Hepatocyte (in vitro differentiated cells): ENCODE results near the gene OLFM2. TPM values are rescaled to one million over a fixed set of nuclear protein-coding genes. Genes with fewer than 3 reads are reported as not detected.

Experiments
- DNase-seq: peaks from one replicate; pipeline ENCODE4 v3.0.0-alpha.2; 2016; ENCODE audit warnings: low spot score
- H2AFZ ChIP-seq: fragments of 200-600 bp; sonication (generic); 2 replicates; pipeline ENCODE4 v1.6.0; 2016; ENCODE audit warnings: antibody characterized with exemption, mild to moderate bottlenecking
- H3K27ac ChIP-seq: fragments of 200-600 bp; sonication (generic); 2 replicates; pipeline ENCODE4 v1.5.1; 2016; ENCODE audit warnings: mild to moderate bottlenecking
- H3K27me3 ChIP-seq: fragments of 200-600 bp; sonication (generic); 2 replicates; pipeline ENCODE4 v1.6.1; 2016
- H3K36me3 ChIP-seq: fragments of 200-600 bp; sonication (generic); replicated peaks from 2 replicates; pipeline ENCODE4 v1.5.1; 2016; ENCODE audit warnings: low read depth; ENCODE audit not compliant: insufficient read depth
- H3K4me1 ChIP-seq: fragments of 200-600 bp; sonication (generic); 2 replicates; pipeline ENCODE4 v1.5.1; 2016; ENCODE audit warnings: mild to moderate bottlenecking, moderate library complexity; ENCODE audit not compliant: insufficient read depth
- H3K4me2 ChIP-seq: fragments of 200-600 bp; sonication (generic); 2 replicates; pipeline ENCODE4 v1.6.0; 2016
- H3K4me3 ChIP-seq: fragments of 200-600 bp; sonication (generic); 2 replicates; pipeline ENCODE4 v1.5.1; 2016; ENCODE audit warnings: mild to moderate bottlenecking
- H3K79me2 ChIP-seq: fragments of 200-600 bp; sonication (generic); 2 replicates; pipeline ENCODE4 v1.6.0; 2017; ENCODE audit warnings: mild to moderate bottlenecking
- H3K9me2 ChIP-seq: fragments of 200-600 bp; sonication (generic); replicated peaks from 2 replicates; pipeline ENCODE4 v1.6.0; 2017; ENCODE audit warnings: mild to moderate bottlenecking; ENCODE audit not compliant: insufficient read depth
- H3K9me3 ChIP-seq: fragments of 200-600 bp; sonication (generic); 2 replicates; pipeline ENCODE4 v1.5.1; 2016; ENCODE audit warnings: low read depth, mild to moderate bottlenecking
- H4K20me1 ChIP-seq: fragments of 200-600 bp; sonication (generic); 2 replicates; pipeline ENCODE4 v1.6.0; 2016; ENCODE audit warnings: mild to moderate bottlenecking; ENCODE audit not compliant: insufficient read depth, poor library complexity, severe bottlenecking
- CTCF ChIP-seq: fragments of 200-600 bp; sonication (generic); IDR thresholded peaks from 2 replicates; pipeline ENCODE4 v1.5.1; 2016; ENCODE audit warnings: antibody characterized with exemption, mild to moderate bottlenecking; ENCODE audit not compliant: poor library complexity
- EZH2 ChIP-seq: fragments of 200-600 bp; sonication (generic); IDR thresholded peaks from 2 replicates; pipeline ENCODE4 v1.6.1; 2016; ENCODE audit warnings: antibody characterized with exemption, mild to moderate bottlenecking, borderline replicate concordance
- EZH2phosphoT487 ChIP-seq: fragments of 200-600 bp; sonication (generic); IDR thresholded peaks from one replicate; pipeline ENCODE4 v1.6.1; 2018; ENCODE audit warnings: antibody characterized with exemption, mild to moderate bottlenecking, low read depth, moderate library complexity; ENCODE audit not compliant: unreplicated experiment, severe bottlenecking
- WGBS: methylation state at CpG from one replicate; pipeline ENCODE4 v1.1.6; 2016; ENCODE audit warnings: low lambda C conversion rate; ENCODE audit errors: missing lambda C conversion rate; 5-methylcytosine and 5-hydroxymethylcytosine counted together
- polyA plus RNA-seq: library from polyadenylated mRNA; unstranded; fragments of >200 nt; fragmentation: Nextera tagmentation; extraction: Ambion mirVana; gene quantifications from 2 replicates; pipeline ENCODE4 v1.2.1, GENCODE V29; 2016
- small RNA-seq: library from RNA; depleted of rRNA; stranded (forward); fragments of <200 nt; gene quantifications from one replicate; pipeline ENCODE3, GENCODE V24; 2014
- total RNA-seq: library from RNA; depleted of rRNA; stranded (reverse); fragments of >200 nt; gene quantifications from 2 replicates; pipeline ENCODE4 v1.2.3, GENCODE V29; 2014

OLFM2 gene
- total and polyA plus RNA-seq, 2 experiments from 2014 or later: 33.1 to 36.5 TPM

DNA sequence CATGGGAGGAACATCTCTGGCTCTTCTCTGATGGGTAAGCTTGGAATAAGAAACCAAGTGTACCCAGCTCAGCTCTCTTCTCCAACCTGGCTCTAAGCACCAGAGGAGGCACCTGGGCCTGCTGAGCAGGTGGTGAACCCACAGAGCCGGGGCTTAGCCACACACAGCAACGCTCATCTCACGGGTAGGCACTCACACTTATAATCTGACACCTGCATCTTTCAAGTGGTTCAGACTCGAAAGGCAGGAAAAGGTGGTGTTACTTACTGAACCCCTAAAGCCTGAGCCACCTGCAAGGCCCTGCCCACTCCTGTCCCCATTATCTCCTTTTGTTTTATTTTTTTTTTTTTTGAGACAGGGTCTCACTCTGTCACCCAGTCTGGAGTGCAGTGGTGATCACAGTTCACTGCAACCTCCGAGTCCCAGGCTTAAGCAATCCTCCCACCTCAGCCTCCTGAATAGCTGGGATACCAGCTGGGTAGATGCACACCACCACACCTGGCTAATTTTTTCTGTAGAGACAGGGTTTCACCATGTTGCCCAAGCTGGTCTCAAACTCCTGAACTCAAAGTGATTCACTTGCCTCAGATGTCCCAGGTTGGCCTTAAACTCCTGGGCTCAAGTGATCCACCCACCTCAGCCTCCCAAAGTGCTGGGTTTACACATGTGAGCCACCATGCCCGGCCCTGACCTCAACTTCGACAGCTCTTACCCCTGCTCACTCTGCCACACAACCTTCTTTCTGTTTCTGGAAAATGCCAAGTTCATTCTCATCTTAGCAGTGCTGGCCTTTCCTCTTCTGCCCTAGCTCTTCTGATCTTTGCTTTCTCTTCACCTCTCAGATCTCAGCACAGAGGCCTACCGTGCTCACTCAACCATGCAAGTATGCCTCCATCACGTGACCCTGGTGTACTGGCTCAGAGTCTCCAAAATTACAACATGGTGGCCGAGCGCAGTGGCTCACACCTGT lies 127.2 kb downstream of the OLFM2 start:
- no peak for TF ChIP-seq EZH2
- TF ChIP-seq CTCF: no peak
- TF ChIP-seq EZH2phosphoT487: no peak
- H3K27me3 ChIP-seq: no peaks in the 10 kb centered on the region
- no peaks in the 10 kb centered on the region for H3K9me3 ChIP-seq
- H3K27ac ChIP-seq: no peak overlapping the region
- peaks cover 15% of the 10 kb centered on the region for H3K79me2 ChIP-seq
- H3K4me1 ChIP-seq: no peaks in the 10 kb centered on the region
- no peak overlapping the region for H2AFZ ChIP-seq
- H3K4me3 ChIP-seq: no peak overlapping the region
- WGBS: 97% methylated on average over 11 of the region's 11 CpGs
- no peaks in the 10 kb centered on the region for H4K20me1 ChIP-seq
- DNase-seq: no peak
- H3K4me2 ChIP-seq: no peak overlapping the region
- H3K36me3 ChIP-seq: no peaks in the 10 kb centered on the region
- no peaks in the 10 kb centered on the region for H3K9me2 ChIP-seq

- Histone ChIP-seq H4K20me1 (no peaks in the 10 kb centered on the region), H3K27me3 (no peaks in the 10 kb centered on the region), H3K79me2 (no peaks in the 10 kb centered on the region), H3K4me2 (no peak overlapping the region), H3K9me3 (no peaks in the 10 kb centered on the region), H3K4me1 (no peaks in the 10 kb centered on the region), H3K9me2 (no peaks in the 10 kb centered on the region), H2AFZ (no peak overlapping the region), H3K27ac (no peak overlapping the region), H3K4me3 (no peak overlapping the region), H3K36me3 (no peaks in the 10 kb centered on the region)
- no peak for TF ChIP-seq CTCF
- no peak for TF ChIP-seq EZH2
- TF ChIP-seq EZH2phosphoT487: no peak
- 93% methylated on average over 3 of the region's 3 CpGs for WGBS
- no peak for DNase-seq
Observed at GRCh38 chr19:9806803-9807202, 129.5 kb downstream of the OLFM2 start.

Small RNA genes lying within 50 kb of the gene (small RNA-seq; reads per million reads assigned to genes)
- not detected for gene RF00156

Other genes starting within 250 kb of the OLFM2 start
- 26.0 and 28.4 TPM in 2 replicates for gene ZNF846, start 167.8 kb downstream of the OLFM2 start, total RNA-seq
- gene ZNF846, start 167.8 kb downstream of the OLFM2 start, polyA plus RNA-seq: 16.9 and 23.3 TPM in 2 replicates
- gene FBXL12, start 117.4 kb downstream of the OLFM2 start, total RNA-seq: 28.1 and 33.1 TPM in 2 replicates
- gene FBXL12, start 117.4 kb downstream of the OLFM2 start, polyA plus RNA-seq: 42.3 and 44.4 TPM in 2 replicates
- gene UBL5, start 108.6 kb downstream of the OLFM2 start, total RNA-seq: 528 and 581 TPM in 2 replicates
- gene UBL5, start 108.6 kb downstream of the OLFM2 start, polyA plus RNA-seq: 613 and 628 TPM in 2 replicates
- gene PIN1, start 101.2 kb downstream of the OLFM2 start, total RNA-seq: 62.1 and 79.0 TPM in 2 replicates
- 123 and 136 TPM in 2 replicates for gene PIN1, start 101.2 kb downstream of the OLFM2 start, polyA plus RNA-seq
- gene COL5A3, start 74.0 kb upstream of the OLFM2 start, total RNA-seq: 1.9 and 2.0 TPM in 2 replicates
- gene COL5A3, start 74.0 kb upstream of the OLFM2 start, polyA plus RNA-seq: 0.78 and 2.1 TPM in 2 replicates
- gene RDH8, start 77.0 kb upstream of the OLFM2 start, total RNA-seq: not detected in 2 replicates
- gene RDH8, start 77.0 kb upstream of the OLFM2 start, polyA plus RNA-seq: not detected in 2 replicates
- gene SHFL, start 149.8 kb upstream of the OLFM2 start, total RNA-seq: 26.0 and 28.7 TPM in 2 replicates
- 48.7 and 50.9 TPM in 2 replicates for gene SHFL, start 149.8 kb upstream of the OLFM2 start, polyA plus RNA-seq
- 3.9 and 5.9 TPM in 2 replicates for gene ANGPTL6, start 166.2 kb upstream of the OLFM2 start, total RNA-seq
- 4.7 and 5.5 TPM in 2 replicates for gene ANGPTL6, start 166.2 kb upstream of the OLFM2 start, polyA plus RNA-seq
- 15.0 and 15.5 TPM in 2 replicates for gene PPAN, start 169.8 kb upstream of the OLFM2 start, total RNA-seq
- 26.0 and 41.9 TPM in 2 replicates for gene PPAN, start 169.8 kb upstream of the OLFM2 start, polyA plus RNA-seq
- gene P2RY11, start 175.2 kb upstream of the OLFM2 start, total RNA-seq: 2.7 and 3.8 TPM in 2 replicates
- 6.1 TPM in 2 replicates for gene P2RY11, start 175.2 kb upstream of the OLFM2 start, polyA plus RNA-seq
- gene EIF3G, start 183.4 kb upstream of the OLFM2 start, total RNA-seq: 138 and 169 TPM in 2 replicates
- 134 and 157 TPM in 2 replicates for gene EIF3G, start 183.4 kb upstream of the OLFM2 start, polyA plus RNA-seq